ENCODE data around the gene PSMF1. TPM values are rescaled to one million over a fixed set of nuclear protein-coding genes. Genes with fewer than 3 reads are reported as not detected.

Gene PSMF1
- total and polyA plus RNA-seq, 2 of the 4 experiments (the other 2 are of a cell fraction): 93.6 to 109 TPM

DNA sequence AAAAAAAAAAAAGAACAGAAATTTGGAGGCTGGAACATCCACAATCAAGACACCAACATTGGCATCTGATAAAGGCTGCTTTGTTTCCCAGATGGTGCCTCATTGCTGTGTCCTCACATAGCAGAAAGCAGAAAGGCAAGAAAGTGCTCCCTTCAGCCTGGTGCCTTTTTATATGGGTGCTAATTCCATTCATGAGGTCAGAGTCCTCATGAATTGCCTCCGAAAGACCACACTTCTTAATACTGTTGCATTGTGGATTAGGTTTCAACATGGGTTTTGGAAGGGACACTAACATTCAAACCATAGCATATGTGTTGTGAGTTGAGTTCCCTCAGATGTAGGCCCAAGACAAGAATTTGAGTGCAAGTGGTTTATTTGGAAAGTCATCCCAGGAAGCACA is 76.8 kb downstream of the PSMF1 start:
- ChIA-PET CTCF (no interaction called here), POLR2A (ENCODE audit: unreplicated experiment) (no interaction called here)
- H2BK20ac ChIP-seq (ENCODE audit: low read depth, low read length): no peak overlapping the region
- no peak overlapping the region for H3K27ac ChIP-seq (ENCODE audit: insufficient read depth, low read length)
- intact Hi-C loops (cut with micrococcal nuclease): no loop called here
- no peak overlapping the region for H3K56ac ChIP-seq (ENCODE audit: extremely low read depth, insufficient read depth, low read length)
- no peak overlapping the region for H4K91ac ChIP-seq (ENCODE audit: insufficient read depth, low read depth, low read length)
- no peak overlapping the region for H4K5ac ChIP-seq (ENCODE audit: low read depth, low read length)
- H3K23ac ChIP-seq (ENCODE audit: low read depth, low read length): no peak overlapping the region
- H3K14ac ChIP-seq (replicated peaks; ENCODE audit: low read depth, low read length): no peak overlapping the region
- no CpG with 5 or more reads among the region's 1 CpG for WGBS, 2 experiments (ENCODE audit: extremely low coverage in 2 of 2, insufficient read length in 1 of 2)
- H4K20me1 ChIP-seq (ENCODE audit: insufficient read depth, low read length): no peaks in the 10 kb centered on the region
- peaks cover 55% of the 10 kb centered on the region for H3K27me3 ChIP-seq (ENCODE audit: control insufficient read depth, insufficient read depth, low read length)
- no peak for ATAC-seq (ENCODE audit: low read depth)
- no peak overlapping the region for H2BK15ac ChIP-seq (ENCODE audit: low read depth, low read length)
- H4K8ac ChIP-seq (ENCODE audit: low read depth in 2 of 2, low read length in 2 of 2): no peak overlapping the region
- H2BK5ac ChIP-seq (ENCODE audit: low read depth, low read length, poor library complexity, severe bottlenecking): no peak overlapping the region
- TF ChIP-seq POLR2A (IDR thresholded peaks at IDR 0.05; ENCODE audit: low read depth, low read length) (no peak), RCOR1 (IDR thresholded peaks at IDR 0.05; ENCODE audit: insufficient replicate concordance, low read length) (no peak), SMC3 (IDR thresholded peaks at IDR 0.05; ENCODE audit: low read depth, low read length) (no peak), BHLHE40 (IDR thresholded peaks at IDR 0.05; ENCODE audit: low read depth, low read length) (no peak), FOS (IDR thresholded peaks at IDR 0.05; ENCODE audit: low read depth, low read length) (no peak), MAFK (IDR thresholded peaks at IDR 0.05; ENCODE audit: low read depth, low read length) (no peak), RAD21 (IDR thresholded peaks at IDR 0.05; ENCODE audit: low read length) (no peak), MXI1 (IDR thresholded peaks at IDR 0.05; ENCODE audit: borderline replicate concordance, low read depth, low read length) (no peak), RFX5 (IDR thresholded peaks at IDR 0.05; ENCODE audit: low read depth, low read length) (no peak), MAZ (IDR thresholded peaks at IDR 0.05; ENCODE audit: borderline replicate concordance, low read depth, low read length) (no peak), NFE2L2 (IDR thresholded peaks at IDR 0.05; ENCODE audit: low read depth, low read length) (no peak), CEBPB (IDR thresholded peaks at IDR 0.05; ENCODE audit: low read depth, low read length) (no peak)
- TF ChIP-seq, protein P1, sequence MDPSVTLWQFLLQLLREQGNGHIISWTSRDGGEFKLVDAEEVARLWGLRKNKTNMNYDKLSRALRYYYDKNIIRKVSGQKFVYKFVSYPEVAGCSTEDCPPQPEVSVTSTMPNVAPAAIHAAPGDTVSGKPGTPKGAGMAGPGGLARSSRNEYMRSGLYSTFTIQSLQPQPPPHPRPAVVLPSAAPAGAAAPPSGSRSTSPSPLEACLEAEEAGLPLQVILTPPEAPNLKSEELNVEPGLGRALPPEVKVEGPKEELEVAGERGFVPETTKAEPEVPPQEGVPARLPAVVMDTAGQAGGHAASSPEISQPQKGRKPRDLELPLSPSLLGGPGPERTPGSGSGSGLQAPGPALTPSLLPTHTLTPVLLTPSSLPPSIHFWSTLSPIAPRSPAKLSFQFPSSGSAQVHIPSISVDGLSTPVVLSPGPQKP (IDR thresholded peaks at IDR 0.05; ENCODE audit: borderline replicate concordance, low read depth, low read length): no peak
- TF ChIP-seq, protein P2, sequence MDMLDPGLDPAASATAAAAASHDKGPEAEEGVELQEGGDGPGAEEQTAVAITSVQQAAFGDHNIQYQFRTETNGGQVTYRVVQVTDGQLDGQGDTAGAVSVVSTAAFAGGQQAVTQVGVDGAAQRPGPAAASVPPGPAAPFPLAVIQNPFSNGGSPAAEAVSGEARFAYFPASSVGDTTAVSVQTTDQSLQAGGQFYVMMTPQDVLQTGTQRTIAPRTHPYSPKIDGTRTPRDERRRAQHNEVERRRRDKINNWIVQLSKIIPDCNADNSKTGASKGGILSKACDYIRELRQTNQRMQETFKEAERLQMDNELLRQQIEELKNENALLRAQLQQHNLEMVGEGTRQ (IDR thresholded peaks at IDR 0.05; ENCODE audit: low read depth, low read length): no peak
- TF ChIP-seq, protein P3, sequence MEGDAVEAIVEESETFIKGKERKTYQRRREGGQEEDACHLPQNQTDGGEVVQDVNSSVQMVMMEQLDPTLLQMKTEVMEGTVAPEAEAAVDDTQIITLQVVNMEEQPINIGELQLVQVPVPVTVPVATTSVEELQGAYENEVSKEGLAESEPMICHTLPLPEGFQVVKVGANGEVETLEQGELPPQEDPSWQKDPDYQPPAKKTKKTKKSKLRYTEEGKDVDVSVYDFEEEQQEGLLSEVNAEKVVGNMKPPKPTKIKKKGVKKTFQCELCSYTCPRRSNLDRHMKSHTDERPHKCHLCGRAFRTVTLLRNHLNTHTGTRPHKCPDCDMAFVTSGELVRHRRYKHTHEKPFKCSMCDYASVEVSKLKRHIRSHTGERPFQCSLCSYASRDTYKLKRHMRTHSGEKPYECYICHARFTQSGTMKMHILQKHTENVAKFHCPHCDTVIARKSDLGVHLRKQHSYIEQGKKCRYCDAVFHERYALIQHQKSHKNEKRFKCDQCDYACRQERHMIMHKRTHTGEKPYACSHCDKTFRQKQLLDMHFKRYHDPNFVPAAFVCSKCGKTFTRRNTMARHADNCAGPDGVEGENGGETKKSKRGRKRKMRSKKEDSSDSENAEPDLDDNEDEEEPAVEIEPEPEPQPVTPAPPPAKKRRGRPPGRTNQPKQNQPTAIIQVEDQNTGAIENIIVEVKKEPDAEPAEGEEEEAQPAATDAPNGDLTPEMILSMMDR (conservative IDR thresholded peaks at IDR 0.05; ENCODE audit: low read depth, low read length): no peak
- H3K9me3 ChIP-seq (ENCODE audit: control insufficient read depth, insufficient read depth, low read length): peaks cover 4% of the 10 kb centered on the region; the same call in 1 of the 2 replicates
- no peak overlapping the region for H2AK9ac ChIP-seq (replicated peaks; ENCODE audit: low read depth, low read length, poor library complexity)
- in situ Hi-C loops (cut with MboI; ENCODE audit: low sequenced_read_pairs): no loop called here
- H2AK5ac ChIP-seq (ENCODE audit: low read depth, low read length): no peak overlapping the region
- no peaks in the 10 kb centered on the region for H3K79me1 ChIP-seq (ENCODE audit: low read depth in 1 of 2, low read length in 2 of 2)
- H3K9me1 ChIP-seq (ENCODE audit: insufficient read depth, low read length): no peaks in the 10 kb centered on the region
- H3K18ac ChIP-seq (ENCODE audit: low read depth, low read length): no peak overlapping the region
- H3K4me1 ChIP-seq (ENCODE audit: control insufficient read depth, insufficient read depth, low read length): no peaks in the 10 kb centered on the region
- H2AFZ ChIP-seq (replicated peaks; ENCODE audit: low read length, poor library complexity): no peak overlapping the region
- no peak overlapping the region for H2BK120ac ChIP-seq (ENCODE audit: low read depth, low read length)
- no TSS peak for BruUV-seq (replicated peaks)
- H3K4me2 ChIP-seq (ENCODE audit: low read depth, low read length): no peak overlapping the region
- dilution Hi-C loops (cut with HindIII; ENCODE audit: low sequenced_read_pairs, unreplicated experiment): no loop called here
- H3K4me3 ChIP-seq (ENCODE audit: insufficient read depth, low read depth, low read length): no peak overlapping the region
- H3K4ac ChIP-seq (ENCODE audit: low read depth, low read length): no peak overlapping the region
- DNase-seq: no peak
- no peaks in the 10 kb centered on the region for H3K36me3 ChIP-seq (ENCODE audit: control insufficient read depth, insufficient read depth, low read length)
- H3K9ac ChIP-seq (ENCODE audit: low read depth, low read length): no peak overlapping the region

All from IMR-90 (cell line).